Activated CD8-positive, alpha-beta T cell treated with anti-CD3 and anti-CD28 coated beads, Interleukin-2, amount 10 ng/mL, durations not matched to agents 7 days and 5 days (primary cell): Measurements from ENCODE around the gene USP25. TPM values are rescaled to one million over a fixed set of nuclear protein-coding genes. Genes with fewer than 3 reads are reported as not detected.
A peak's percentile ranks its signal among the peaks of the same experiment; 100 is the strongest.

Experiments used
- ATAC-seq: fragments of 150-1000 bp; cut with Tn5 transposase; one replicate; pipeline ENCODE4 v1.10.0; 2021; ENCODE audit warnings: moderate library complexity
- CTCF ChIA-PET: fragments of 350-600 bp; sonication (Branson Sonifier 250); formaldehyde crosslinking; loops from one replicate; lab custom pipeline; 2021; ENCODE audit warnings: antibody characterized with exemption; lab: Charles Lee
- POLR2A ChIA-PET: fragments of 350-600 bp; sonication (Branson Sonifier 250); formaldehyde crosslinking; loops from one replicate; lab custom pipeline; 2021; ENCODE audit warnings: antibody characterized with exemption; lab: Charles Lee
- DNase-seq: peaks from one replicate; pipeline ENCODE4 v3.0.0-alpha.2; 2020
- H3K27ac Mint-ChIP-seq: one replicate; pipeline ENCODE4 v1.8.0; 2021; ENCODE audit warnings: mild to moderate bottlenecking, mixed read lengths
- H3K27me3 Mint-ChIP-seq: one replicate; pipeline ENCODE4 v1.8.0; 2021; ENCODE audit warnings: low read depth, mixed read lengths
- H3K36me3 Mint-ChIP-seq: one replicate; pipeline ENCODE4 v1.8.0; 2021; ENCODE audit warnings: low read depth, mixed read lengths
- H3K4me1 Mint-ChIP-seq: one replicate; pipeline ENCODE4 v1.8.0; 2021; ENCODE audit warnings: low read depth, mixed read lengths
- H3K4me3 Mint-ChIP-seq: one replicate; pipeline ENCODE4 v1.8.0; 2021; ENCODE audit warnings: mild to moderate bottlenecking, mixed read lengths
- H3K9me3 Mint-ChIP-seq: one replicate; pipeline ENCODE4 v1.8.0; 2022; ENCODE audit warnings: mixed read lengths; ENCODE audit not compliant: insufficient read depth
- total RNA-seq, 2 experiments: library from RNA; stranded (reverse); gene quantifications; one replicate each; pipeline ENCODE4 v1.2.3, GENCODE V29; 2021

USP25 gene
- total RNA-seq, 2 experiments from 2014 or later, result 51.1 to 54.2 TPM

DNA sequence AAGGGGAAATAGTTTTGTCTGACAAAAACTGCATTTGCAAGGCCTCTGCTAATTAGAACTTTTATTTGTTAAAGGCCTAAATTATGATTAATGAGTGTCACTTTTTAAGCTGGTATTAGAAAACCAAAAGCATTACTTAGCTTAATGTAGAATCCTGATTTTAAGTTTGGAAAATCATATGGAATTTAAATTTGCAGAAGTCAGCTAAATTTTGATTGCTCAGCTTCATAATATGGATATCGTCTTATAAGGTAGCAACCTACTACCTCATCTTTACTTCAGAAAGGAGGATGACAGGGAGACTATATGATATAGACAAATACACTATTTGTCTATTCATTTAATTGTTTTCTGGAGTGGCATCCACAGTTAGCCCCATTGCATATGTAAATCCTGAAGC lies 114.0 kb downstream of the USP25 start:
- no peaks in the 10 kb centered on the region for H3K27me3 Mint-ChIP-seq
- ATAC-seq (no peak), DNase-seq (no peak)
- H3K4me1 Mint-ChIP-seq, result no peaks in the 10 kb centered on the region
- H3K9me3 Mint-ChIP-seq, result no peaks in the 10 kb centered on the region
- ChIA-PET CTCF (interaction anchor here (0.9 kb wide), 2 partner anchors 12 to 114 kb away, joined by 3 read pairs; partner anchors contain the start of gene USP25), POLR2A (no interaction called here)
- peaks cover 13% of the 10 kb centered on the region for H3K36me3 Mint-ChIP-seq
- H3K27ac Mint-ChIP-seq, result no peak overlapping the region
- no peak overlapping the region for H3K4me3 Mint-ChIP-seq

DNA sequence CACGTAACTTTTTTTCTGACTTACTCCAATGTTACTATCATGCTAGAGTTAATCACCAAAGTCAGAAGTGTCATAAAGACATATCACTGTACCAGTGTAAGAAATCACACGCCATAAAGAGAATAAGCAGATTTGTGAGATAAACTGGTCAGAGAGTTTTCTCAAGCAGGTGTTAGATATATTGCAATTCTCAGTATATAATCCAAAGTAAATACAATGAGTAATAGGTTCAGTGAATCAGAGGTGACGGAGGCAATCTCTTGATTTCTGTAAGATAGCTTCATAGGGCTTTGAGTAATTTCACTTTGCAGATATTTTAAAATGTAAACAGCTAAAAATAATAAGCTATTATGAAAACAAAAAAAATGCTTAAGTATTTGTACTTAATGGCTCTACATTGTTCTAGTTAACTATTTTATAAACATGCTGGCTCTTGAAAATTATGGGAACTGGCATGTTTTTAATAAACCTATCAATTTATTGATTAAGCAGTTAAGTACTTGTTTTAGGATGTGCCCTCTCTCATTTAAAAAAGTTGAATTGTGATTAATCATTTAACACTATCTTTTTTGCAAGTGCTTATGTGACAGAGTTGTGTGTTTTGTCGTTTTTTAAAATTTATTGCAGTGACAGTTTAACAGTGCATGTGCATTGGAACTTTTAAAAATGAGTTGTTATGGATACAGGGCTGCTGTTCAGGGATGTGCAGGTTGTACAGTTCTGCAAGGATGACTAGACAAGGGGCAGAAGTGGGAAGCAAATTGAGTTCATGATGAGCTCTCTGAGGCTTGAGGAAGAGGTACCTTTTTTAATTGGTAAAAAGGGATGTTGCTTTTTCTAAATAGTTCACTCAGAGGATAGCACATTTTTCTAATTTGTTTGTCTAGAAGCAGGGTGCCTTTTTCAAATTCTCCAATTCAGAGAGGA lies 119.1 kb downstream of the USP25 start:
- DNase-seq (no peak), ATAC-seq (no peak)
- ChIA-PET CTCF (no interaction called here), POLR2A (interaction anchor here (0.7 kb wide), 1 partner anchor 33 kb away, joined by 4 read pairs; no protein-coding TSS in a partner anchor)
- H3K36me3 Mint-ChIP-seq, result peaks cover 12% of the 10 kb centered on the region
- H3K27me3 Mint-ChIP-seq, result no peaks in the 10 kb centered on the region
- no peaks in the 10 kb centered on the region for H3K9me3 Mint-ChIP-seq
- H3K4me3 Mint-ChIP-seq, result no peak overlapping the region
- no peaks in the 10 kb centered on the region for H3K4me1 Mint-ChIP-seq
- no peak overlapping the region for H3K27ac Mint-ChIP-seq

DNA sequence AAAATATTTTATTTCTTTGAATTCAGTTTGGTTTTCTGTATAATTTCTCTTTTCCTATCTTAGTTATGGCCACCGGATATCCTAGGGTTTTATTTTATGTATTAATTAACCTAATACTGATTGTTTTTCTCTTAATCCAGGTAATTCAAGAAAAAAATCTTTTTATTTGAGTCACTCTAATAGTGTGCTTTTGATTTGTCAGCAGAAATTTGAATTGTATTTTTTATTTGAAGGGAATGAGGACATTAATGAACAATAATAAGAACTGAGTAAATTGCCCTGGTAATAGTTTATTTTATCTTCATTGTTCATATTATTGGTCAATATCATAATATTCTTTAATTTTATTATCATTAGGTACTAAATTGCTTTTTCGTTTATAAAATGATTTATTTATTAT lies 120.1 kb downstream of the USP25 start:
- ChIA-PET POLR2A (no interaction called here), CTCF (interaction anchor here (0.7 kb wide), 1 partner anchor 20 kb away, joined by 3 read pairs; no protein-coding TSS in a partner anchor)
- Mint-ChIP-seq H3K4me1 (no peaks in the 10 kb centered on the region), H3K27me3 (no peaks in the 10 kb centered on the region), H3K27ac (no peak overlapping the region), H3K36me3 (peaks cover 17% of the 10 kb centered on the region), H3K4me3 (no peak overlapping the region), H3K9me3 (no peaks in the 10 kb centered on the region)
- DNase-seq, result no peak
- no peak for ATAC-seq

DNA sequence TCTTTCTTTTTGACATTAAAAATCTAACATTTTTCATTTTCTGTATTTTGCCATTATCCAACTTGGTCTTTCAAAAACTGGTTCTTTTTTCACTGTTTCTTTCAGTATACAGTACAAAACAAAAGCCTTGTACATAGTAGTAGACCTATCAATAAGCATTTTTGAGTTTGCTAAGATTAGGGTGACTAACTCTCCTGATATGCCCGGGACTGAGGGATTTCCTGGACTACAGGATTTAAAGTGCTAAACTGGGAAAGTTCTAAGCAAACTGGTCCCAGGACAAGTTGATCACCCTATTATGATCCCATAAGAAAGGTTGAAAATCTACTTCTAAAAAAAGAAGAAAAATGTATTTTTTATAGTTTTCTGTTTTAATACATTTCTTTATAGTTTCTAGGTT lies 120.9 kb downstream of the USP25 start:
- ChIA-PET POLR2A (no interaction called here), CTCF (no interaction called here)
- Mint-ChIP-seq H3K27ac (no peak overlapping the region), H3K9me3 (no peaks in the 10 kb centered on the region), H3K4me1 (no peaks in the 10 kb centered on the region), H3K36me3 (peaks cover 21% of the 10 kb centered on the region), H3K4me3 (no peak overlapping the region), H3K27me3 (no peaks in the 10 kb centered on the region)
- DNase-seq (no peak), ATAC-seq (no peak)

DNA sequence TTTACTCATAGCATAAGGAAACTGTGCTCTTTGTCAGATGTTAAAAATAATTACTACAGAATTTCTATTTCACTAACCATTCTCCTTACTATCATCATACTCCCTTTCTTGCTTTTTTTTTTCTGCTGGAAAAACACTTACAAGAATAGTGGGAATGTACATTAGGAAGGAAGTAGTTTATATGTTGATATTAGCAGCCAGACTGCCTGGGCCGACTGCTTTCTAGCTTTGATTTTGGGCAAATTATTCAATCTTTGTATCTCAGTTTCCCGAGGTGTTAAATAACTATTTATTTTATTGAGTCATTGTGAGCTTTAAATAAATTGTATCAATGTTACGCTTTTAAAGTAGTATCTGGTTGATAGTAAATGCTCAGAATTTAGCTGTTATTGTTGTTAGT lies 122.4 kb downstream of the USP25 start:
- Mint-ChIP-seq H3K27ac (no peak overlapping the region), H3K4me1 (no peaks in the 10 kb centered on the region), H3K4me3 (no peak overlapping the region), H3K9me3 (no peaks in the 10 kb centered on the region), H3K36me3 (peaks cover 28% of the 10 kb centered on the region), H3K27me3 (no peaks in the 10 kb centered on the region)
- ATAC-seq, result no peak
- ChIA-PET POLR2A (no interaction called here), CTCF (no interaction called here)
- DNase-seq, result no peak

DNA sequence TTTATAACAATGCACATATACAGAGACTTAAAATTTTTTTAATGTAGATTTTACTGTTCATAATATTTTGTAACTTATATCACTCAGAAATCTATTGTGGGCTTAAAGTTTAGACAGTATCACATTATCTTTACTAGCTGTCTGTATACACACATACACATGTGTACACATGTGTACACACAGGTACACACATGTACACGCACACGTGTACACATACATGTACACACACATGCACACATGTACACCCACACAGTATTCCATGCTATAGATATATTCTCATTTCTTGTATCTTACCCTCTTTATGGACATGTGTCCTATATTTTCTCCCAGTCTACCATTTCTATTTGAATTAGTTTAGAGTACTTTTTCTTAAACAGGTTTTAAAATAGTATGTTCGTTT lies 123.3 kb downstream of the USP25 start:
- H3K27me3 Mint-ChIP-seq, result no peaks in the 10 kb centered on the region
- CTCF ChIA-PET, result no interaction called here

DNA sequence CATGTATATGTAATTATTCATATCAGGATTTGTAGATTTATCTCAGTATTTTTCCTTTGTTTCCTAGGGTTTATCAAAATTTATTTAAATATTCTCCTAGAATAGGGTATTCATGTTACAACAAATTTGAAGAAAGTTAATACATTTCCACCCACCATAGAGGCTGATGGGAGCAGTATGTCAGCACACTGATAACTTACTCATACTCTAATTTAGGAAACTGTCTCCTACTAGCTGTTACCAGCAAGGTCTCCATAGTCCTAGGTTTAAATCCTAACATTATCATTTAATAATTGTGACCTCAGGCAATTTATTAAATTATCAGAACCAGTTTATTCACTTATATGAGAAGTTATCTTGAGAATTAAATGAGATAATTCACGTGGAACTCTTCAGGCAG lies 127.0 kb downstream of the USP25 start:
- DNase-seq (no peak), ATAC-seq (no peak)
- no peak overlapping the region for H3K27ac Mint-ChIP-seq
- H3K4me3 Mint-ChIP-seq, result no peak overlapping the region
- no peaks in the 10 kb centered on the region for H3K9me3 Mint-ChIP-seq
- peaks cover 26% of the 10 kb centered on the region for H3K36me3 Mint-ChIP-seq
- H3K4me1 Mint-ChIP-seq, result peaks cover 7% of the 10 kb centered on the region
- ChIA-PET CTCF (no interaction called here), POLR2A (no interaction called here)
- no peaks in the 10 kb centered on the region for H3K27me3 Mint-ChIP-seq

More for the DNA sequence above, 123.3 kb downstream of the USP25 start:
- Mint-ChIP-seq H3K36me3 (peaks cover 30% of the 10 kb centered on the region), H3K4me3 (no peak overlapping the region), H3K27ac (no peak overlapping the region), H3K4me1 (peaks cover 5% of the 10 kb centered on the region), H3K9me3 (no peaks in the 10 kb centered on the region)
- no peak for ATAC-seq
- no peak for DNase-seq
- POLR2A ChIA-PET, result no interaction called here

DNA sequence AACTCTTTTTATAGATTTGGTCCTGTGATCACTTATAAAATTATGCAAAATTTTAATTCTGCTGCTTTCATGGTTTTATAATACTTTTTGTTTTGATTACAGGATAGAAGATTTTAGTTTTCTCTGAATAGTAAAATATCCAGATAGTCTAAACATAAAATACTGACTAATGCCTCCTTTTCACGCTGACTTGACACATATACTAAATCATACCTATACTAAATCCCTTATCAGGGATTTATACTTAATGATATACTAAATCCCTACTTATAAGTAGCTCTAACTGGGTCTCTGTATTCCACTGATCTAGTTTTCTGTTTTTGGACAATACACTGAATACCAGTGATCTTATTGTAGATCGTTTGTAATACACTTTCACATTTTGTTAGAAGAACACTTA lies 128.0 kb downstream of the USP25 start:
- H3K36me3 Mint-ChIP-seq, result peaks cover 26% of the 10 kb centered on the region

DNA sequence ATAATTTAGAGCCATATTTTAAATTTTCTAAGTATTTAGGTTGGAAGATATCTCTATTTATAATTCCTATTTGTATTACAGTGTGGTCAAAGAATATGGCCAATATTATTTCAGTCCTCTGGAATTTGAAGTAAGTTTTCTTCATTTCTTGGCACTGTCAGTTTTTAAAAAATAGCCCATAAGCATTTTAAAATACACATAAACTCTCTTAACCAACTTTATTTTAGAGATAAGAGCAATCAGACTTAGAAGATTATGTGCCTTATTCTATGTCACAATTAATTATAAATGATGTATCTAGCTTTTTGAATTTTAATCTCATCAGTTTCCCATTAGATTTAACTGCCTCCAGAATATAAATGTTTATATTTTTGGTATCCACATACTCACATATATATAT lies 130.8 kb downstream of the USP25 start:
- ATAC-seq (no peak), DNase-seq (no peak)
- Mint-ChIP-seq H3K9me3 (no peaks in the 10 kb centered on the region), H3K36me3 (peaks cover 20% of the 10 kb centered on the region), H3K27ac (no peak overlapping the region), H3K4me1 (peaks cover 7% of the 10 kb centered on the region), H3K27me3 (no peaks in the 10 kb centered on the region), H3K4me3 (no peak overlapping the region)
- ChIA-PET CTCF (no interaction called here), POLR2A (no interaction called here)

More for the DNA sequence above, 128.0 kb downstream of the USP25 start:
- Mint-ChIP-seq H3K27ac (peak overlapping the region; percentile 11), H3K9me3 (no peaks in the 10 kb centered on the region), H3K27me3 (no peaks in the 10 kb centered on the region), H3K4me3 (no peak overlapping the region), H3K4me1 (peaks cover 7% of the 10 kb centered on the region)
- CTCF ChIA-PET, result no interaction called here
- POLR2A ChIA-PET, result no interaction called here
- no peak for DNase-seq
- no peak for ATAC-seq

DNA sequence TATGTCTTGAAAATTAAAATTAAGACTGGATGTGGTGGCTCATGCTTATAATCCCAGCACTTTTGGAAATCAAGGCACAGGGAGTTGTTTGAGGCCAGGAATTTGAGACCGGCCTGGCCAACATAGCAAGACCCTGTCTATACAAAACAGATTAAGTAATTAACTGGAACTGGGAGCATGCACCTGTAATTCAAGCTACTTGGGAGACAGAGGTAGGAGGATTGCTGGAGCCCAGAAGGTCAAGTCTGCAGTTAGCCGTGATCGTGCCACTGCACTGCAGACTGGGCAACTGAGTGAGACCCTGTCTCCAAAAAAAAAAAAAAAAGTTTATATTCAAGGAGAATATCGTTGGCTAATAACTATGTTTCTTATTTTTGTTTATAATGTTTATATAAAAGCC lies 139.2 kb downstream of the USP25 start:
- H3K27me3 Mint-ChIP-seq, result no peaks in the 10 kb centered on the region
- no peaks in the 10 kb centered on the region for H3K4me1 Mint-ChIP-seq
- H3K36me3 Mint-ChIP-seq, result peaks cover 28% of the 10 kb centered on the region
- ATAC-seq, result no peak
- H3K4me3 Mint-ChIP-seq, result no peak overlapping the region
- ChIA-PET CTCF (no interaction called here), POLR2A (no interaction called here)
- no peak for DNase-seq
- H3K27ac Mint-ChIP-seq, result no peak overlapping the region
- H3K9me3 Mint-ChIP-seq, result no peaks in the 10 kb centered on the region

DNA sequence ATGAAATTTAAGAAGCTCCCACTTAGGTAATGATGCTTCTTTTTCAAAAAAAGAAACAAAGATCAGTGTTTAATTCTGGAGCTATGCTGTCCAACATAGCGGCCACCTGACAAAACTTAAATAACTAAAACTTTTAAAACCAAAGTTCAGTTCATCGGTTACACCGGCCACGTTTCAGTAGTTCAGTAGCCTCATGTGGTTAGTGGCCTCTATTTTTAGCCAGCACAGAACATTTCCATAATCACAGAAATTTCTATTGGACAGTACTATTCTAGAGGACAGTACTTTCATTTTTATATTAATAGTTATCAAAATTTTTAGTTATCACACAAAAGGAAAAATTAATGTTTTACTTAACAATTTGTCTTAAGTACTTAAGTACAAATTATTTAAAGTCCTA lies 141.0 kb downstream of the USP25 start:
- DNase-seq (no peak), ATAC-seq (no peak)
- Mint-ChIP-seq H3K36me3 (peaks cover 37% of the 10 kb centered on the region), H3K4me1 (no peaks in the 10 kb centered on the region), H3K27ac (no peak overlapping the region), H3K9me3 (no peaks in the 10 kb centered on the region), H3K27me3 (no peaks in the 10 kb centered on the region), H3K4me3 (no peak overlapping the region)
- POLR2A ChIA-PET, result no interaction called here
- CTCF ChIA-PET, result no interaction called here

DNA sequence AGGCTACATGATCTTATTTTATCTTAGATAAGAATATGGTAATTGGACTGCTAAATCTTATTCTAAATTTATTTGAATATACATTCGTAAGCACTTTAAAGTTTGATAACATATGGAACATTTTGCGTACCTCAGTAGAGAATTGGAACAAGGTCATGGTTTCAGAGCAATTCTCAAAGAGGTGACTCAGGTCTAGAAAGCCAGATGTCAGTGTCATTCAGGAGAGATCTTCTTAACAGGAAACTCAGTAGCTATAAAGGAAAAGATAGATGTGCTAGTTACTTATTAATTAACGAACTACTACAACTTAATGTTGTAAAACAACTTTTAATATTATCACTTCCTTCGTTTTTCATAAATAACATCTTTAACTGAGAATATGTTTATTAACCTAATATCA lies 142.5 kb downstream of the USP25 start:
- Mint-ChIP-seq H3K27ac (no peak overlapping the region), H3K9me3 (no peaks in the 10 kb centered on the region), H3K4me1 (no peaks in the 10 kb centered on the region), H3K4me3 (no peak overlapping the region), H3K27me3 (no peaks in the 10 kb centered on the region), H3K36me3 (peaks cover 43% of the 10 kb centered on the region)
- ChIA-PET POLR2A (no interaction called here), CTCF (no interaction called here)
- DNase-seq, result no peak
- ATAC-seq, result no peak
